ENCODE data around the gene DGKD.

Gene DGKD

GRCh38 chr2:233498126-233498525, 143.8 kb downstream of the DGKD start:
- no peak for DNase-seq (ENCODE audit: low read depth)

- DNase-seq (ENCODE audit: low read depth), result no peak
These were observed 145.6 kb downstream of the DGKD start for GRCh38 chr2:233499928-233500327.

GRCh38 chr2:233501198-233502076, 147.1 kb downstream of the DGKD start:
- no peak for DNase-seq (ENCODE audit: low read depth)

GRCh38 chr2:233503481-233503880, 149.2 kb downstream of the DGKD start:
- no peak for DNase-seq (ENCODE audit: low read depth)

DNA sequence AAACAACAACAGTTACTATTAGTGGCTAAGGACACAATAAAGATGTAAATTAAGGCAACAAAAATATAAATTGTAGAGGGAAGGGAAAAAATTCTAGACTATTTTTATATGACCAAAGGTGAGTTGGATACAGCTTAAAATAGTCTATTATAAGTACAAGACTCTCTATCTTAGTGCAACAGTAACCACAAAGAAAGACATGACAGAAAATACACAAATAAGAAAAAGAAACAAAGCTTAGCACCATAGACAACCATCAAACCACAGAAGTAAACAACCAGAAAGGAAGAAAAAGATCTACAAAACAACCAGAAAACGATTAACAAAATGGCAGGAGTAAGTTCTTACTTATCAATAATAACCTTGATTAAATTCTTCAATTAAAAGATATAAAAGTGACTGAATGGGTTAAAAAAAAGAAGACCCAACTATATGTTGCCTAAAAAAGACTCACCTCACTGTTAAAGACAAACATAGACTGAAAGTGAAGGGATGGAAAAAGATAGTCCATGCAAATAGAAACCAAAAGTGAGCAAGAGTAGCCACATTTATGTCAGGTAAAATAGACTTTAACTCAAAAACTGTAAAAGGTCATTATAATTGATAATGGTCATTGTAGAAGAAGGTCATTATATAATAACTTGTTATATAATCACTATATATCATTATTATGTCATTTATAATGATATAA, 149.8 kb downstream of the DGKD start:
- DNase-seq (ENCODE audit: low read depth), result no peak

- no peak for DNase-seq (ENCODE audit: low read depth)
These were observed 159.8 kb downstream of the DGKD start for GRCh38 chr2:233513953-233514655.

DNA sequence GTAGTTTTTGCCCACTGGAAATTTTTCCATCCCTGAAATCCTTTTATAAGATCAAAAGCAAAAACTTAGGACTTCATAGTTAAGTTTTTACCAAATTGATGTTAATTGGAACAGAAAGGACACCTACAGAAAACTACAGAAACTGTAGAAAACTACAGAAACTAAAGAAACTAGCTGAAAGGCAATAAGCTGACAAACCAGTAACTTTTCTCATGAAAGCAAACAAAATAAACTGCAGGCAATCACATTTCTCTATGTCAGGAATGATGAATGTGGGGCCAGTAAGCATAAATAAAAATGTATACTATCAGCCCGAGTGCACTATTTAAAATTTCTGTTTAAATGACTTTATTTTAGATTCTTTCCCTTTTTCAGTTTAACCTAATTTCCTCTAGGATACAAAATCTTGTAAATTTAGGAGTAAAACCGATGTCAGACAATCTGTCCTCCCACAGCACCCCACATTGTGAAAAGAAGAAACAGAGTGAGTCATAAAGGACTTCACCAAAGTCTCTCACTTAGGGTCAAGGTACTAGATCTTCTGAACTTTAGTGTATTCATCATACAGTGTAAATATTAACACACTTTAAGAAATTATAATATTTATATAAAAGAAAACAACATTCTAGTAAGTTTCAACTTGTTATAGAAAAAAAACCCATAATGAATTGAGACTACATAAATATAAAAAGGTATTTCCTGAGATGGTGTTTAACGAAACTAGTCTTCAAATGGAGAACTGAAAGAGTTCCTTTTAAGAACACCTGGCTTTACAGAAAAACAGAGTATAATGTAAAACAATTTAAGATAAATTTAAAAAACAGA, 165.7 kb downstream of the DGKD start:
- no peak for DNase-seq (ENCODE audit: low read depth)
